HL-60 (cell line): Measurements from ENCODE around the gene ETV6.

ENCODE experiments used
- DNase-seq, 2 experiments: peaks; one replicate each; pipeline ENCODE4 v3.0.0-alpha.2; 2010 to 2020; ENCODE audit warnings: low read depth in 1 of 2, low spot score in 1 of 2
- H3K27ac ChIP-seq: fragments of 250-450 bp; sonication (Bioruptor Pico); replicated peaks from 2 replicates; pipeline ENCODE4 v1.5.1; 2020; ENCODE audit warnings: mild to moderate bottlenecking, moderate library complexity
- H3K27me3 ChIP-seq: fragments of 250-450 bp; sonication (Bioruptor Pico); 2 replicates; pipeline ENCODE4 v1.5.1; 2021; ENCODE audit warnings: mild to moderate bottlenecking, moderate library complexity; ENCODE audit not compliant: insufficient read depth, poor library complexity, severe bottlenecking
- H3K4me3 ChIP-seq: replicated peaks from 2 replicates; pipeline ENCODE4 v1.5.1; 2011; ENCODE audit warnings: mild to moderate bottlenecking, control low read depth, low read length; ENCODE audit not compliant: insufficient read depth
- CTCF ChIP-seq: IDR thresholded peaks from one replicate; pipeline ENCODE4 v1.5.1; 2011; ENCODE audit warnings: low read length, control low read depth, inconsistent platforms; ENCODE audit not compliant: insufficient read depth
- GABPA ChIP-seq: IDR thresholded peaks from 2 replicates; pipeline ENCODE4 v1.6.1; 2012; ENCODE audit warnings: low read depth
- POLR2AphosphoS5 ChIP-seq: IDR thresholded peaks from 2 replicates; pipeline ENCODE4 v1.6.1; 2012; ENCODE audit warnings: low read depth
- SPI1 ChIP-seq: IDR thresholded peaks from 2 replicates; pipeline ENCODE4 v1.6.1; 2012; ENCODE audit warnings: low read depth, mild to moderate bottlenecking, borderline replicate concordance
- TF ChIP-seq, protein P1 (sequence below): IDR thresholded peaks from 2 replicates; pipeline ENCODE4 v1.6.1; 2012; ENCODE audit warnings: low read depth; ENCODE audit not compliant: insufficient replicate concordance

The ETV6 gene

DNA sequence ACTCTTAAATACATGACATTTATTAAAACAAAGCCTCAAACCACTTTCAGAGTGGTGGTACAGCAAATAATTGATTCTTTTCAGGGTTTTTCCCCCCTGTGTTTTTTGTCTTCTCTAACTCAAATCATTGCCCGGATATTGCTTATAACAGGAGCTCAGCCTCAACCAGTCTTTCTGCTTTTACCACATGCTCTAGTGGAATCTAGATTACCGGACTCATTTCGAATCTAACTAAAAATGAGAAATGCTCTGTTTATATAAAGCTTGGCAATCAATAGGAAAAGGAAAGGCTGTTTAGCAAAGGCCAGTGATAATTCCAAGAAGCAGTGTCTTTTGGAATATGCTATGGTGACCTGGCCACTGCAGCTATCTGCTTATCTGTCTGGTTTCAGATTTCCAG, 161.5 kb downstream of the ETV6 start:
- Histone ChIP-seq H3K27ac (peak overlapping the region; percentile 95), H3K27me3 (no peaks in the 10 kb centered on the region), H3K4me3 (no peak overlapping the region)
- TF ChIP-seq GABPA: no peak
- TF ChIP-seq SPI1: no peak
- no peak for TF ChIP-seq POLR2AphosphoS5
- TF ChIP-seq, protein P1, sequence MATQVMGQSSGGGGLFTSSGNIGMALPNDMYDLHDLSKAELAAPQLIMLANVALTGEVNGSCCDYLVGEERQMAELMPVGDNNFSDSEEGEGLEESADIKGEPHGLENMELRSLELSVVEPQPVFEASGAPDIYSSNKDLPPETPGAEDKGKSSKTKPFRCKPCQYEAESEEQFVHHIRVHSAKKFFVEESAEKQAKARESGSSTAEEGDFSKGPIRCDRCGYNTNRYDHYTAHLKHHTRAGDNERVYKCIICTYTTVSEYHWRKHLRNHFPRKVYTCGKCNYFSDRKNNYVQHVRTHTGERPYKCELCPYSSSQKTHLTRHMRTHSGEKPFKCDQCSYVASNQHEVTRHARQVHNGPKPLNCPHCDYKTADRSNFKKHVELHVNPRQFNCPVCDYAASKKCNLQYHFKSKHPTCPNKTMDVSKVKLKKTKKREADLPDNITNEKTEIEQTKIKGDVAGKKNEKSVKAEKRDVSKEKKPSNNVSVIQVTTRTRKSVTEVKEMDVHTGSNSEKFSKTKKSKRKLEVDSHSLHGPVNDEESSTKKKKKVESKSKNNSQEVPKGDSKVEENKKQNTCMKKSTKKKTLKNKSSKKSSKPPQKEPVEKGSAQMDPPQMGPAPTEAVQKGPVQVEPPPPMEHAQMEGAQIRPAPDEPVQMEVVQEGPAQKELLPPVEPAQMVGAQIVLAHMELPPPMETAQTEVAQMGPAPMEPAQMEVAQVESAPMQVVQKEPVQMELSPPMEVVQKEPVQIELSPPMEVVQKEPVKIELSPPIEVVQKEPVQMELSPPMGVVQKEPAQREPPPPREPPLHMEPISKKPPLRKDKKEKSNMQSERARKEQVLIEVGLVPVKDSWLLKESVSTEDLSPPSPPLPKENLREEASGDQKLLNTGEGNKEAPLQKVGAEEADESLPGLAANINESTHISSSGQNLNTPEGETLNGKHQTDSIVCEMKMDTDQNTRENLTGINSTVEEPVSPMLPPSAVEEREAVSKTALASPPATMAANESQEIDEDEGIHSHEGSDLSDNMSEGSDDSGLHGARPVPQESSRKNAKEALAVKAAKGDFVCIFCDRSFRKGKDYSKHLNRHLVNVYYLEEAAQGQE: no peak
- TF ChIP-seq CTCF: no peak
- DNase-seq: no peak

GRCh38 chr12:11812241-11812585, 162.7 kb downstream of the ETV6 start:
- TF ChIP-seq CTCF (no peak), POLR2AphosphoS5 (no peak), GABPA (no peak), SPI1 (no peak)
- TF ChIP-seq, protein P1: no peak
- Histone ChIP-seq H3K27me3 (no peaks in the 10 kb centered on the region), H3K27ac (peak overlapping the region; percentile 95), H3K4me3 (no peak overlapping the region)
- no peak for DNase-seq

DNA sequence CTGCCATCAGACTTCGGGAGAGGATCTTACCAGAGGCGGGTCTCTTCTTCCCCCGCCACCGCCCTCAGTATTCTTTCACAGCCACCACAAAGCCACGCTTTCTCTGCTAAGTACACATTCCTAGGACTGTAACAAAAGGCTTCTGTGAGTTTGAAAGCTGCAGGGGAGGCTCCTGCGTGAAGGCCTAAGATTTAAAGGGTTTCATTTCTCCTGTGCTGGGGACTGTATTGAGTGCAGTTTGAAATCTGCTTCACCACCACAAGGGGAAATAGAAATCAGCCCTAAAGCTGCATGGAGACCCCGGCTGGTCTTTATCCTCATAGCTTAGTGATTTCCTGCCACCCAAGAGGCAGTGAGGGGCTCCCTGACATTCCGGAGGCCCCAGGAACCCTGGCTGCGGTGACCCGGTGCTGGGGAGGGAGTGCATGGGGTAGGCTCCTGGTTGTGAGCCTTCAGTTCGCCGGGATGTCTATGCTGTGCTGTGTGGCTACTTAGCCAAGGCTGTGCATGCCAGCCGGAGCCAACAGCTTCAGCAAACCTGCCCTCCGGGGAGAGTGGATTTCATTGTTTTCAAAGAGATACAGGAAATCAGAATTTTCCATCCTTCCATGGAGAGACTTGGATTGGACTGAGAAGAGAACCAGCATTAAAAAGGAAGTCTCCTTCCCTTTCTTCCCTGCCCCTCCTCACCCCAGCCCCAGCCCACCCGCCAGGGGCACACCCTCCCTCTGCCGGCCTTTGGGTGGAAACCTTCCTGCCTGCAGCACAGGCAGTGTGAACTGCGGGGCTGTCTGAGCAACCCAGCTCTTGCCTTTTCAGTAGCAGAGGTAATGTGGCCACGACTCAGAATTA, 163.3 kb downstream of the ETV6 start:
- H3K4me3 ChIP-seq: no peak overlapping the region
- no peak for TF ChIP-seq GABPA
- TF ChIP-seq, protein P1: no peak
- no peak for TF ChIP-seq CTCF
- TF ChIP-seq POLR2AphosphoS5: peak; percentile 58
- peak in 1 of 2 experiments; percentile 71 for DNase-seq
- peak overlapping the region; percentile 95 for H3K27ac ChIP-seq
- no peaks in the 10 kb centered on the region for H3K27me3 ChIP-seq
